Measurements from ENCODE around the gene TMEM229B. TPM values are rescaled to one million over a fixed set of nuclear protein-coding genes. Genes with fewer than 3 reads are reported as not detected.

The TMEM229B gene
- polyA plus RNA-seq, 3 donors: 10.2 to 18.7 (median 17.3) TPM

- Mint-ChIP-seq H3K4me1 (peaks cover 14% of the 10 kb centered on the region), H3K27ac (peak overlapping the region in 1 of 7 donors; percentile 41), H3K4me3 (peak overlapping the region in 1 of 2 donors; percentile 51), H3K27me3 (ENCODE audit: low read depth in 3 of 3) (peaks cover 18 to 47% (median 42%) of the 10 kb centered on the region in 3 donors), H3K9me3 (no peaks in the 10 kb centered on the region), H3K36me3 (no peaks in the 10 kb centered on the region)
- DNase-seq: peak in 2 of 3 donors; percentile 10 to 12
- Histone ChIP-seq H3K27ac (ENCODE audit: low read depth in 1 of 2, low read length in 2 of 2) (no peak overlapping the region), H3K79me2 (ENCODE audit: insufficient read depth, low read length) (no peaks in the 10 kb centered on the region), H3K9ac (ENCODE audit: insufficient read depth, low read length, poor library complexity, severe bottlenecking) (no peak overlapping the region), H3K27me3 (ENCODE audit: control insufficient read depth in 2 of 2, insufficient read depth in 2 of 2, low read length in 2 of 2) (peaks cover 6 to 17% of the 10 kb centered on the region in 2 donors), H2AFZ (ENCODE audit: insufficient read depth, low read depth, low read length, poor library complexity, severe bottlenecking) (no peak overlapping the region), H3K9me3 (replicated peaks in 1 of 2; ENCODE audit: control insufficient read depth in 1 of 2, insufficient read depth in 1 of 2, low read length in 2 of 2) (no peaks in the 10 kb centered on the region), H3K36me3 (replicated peaks in 1 of 2; ENCODE audit: control insufficient read depth in 1 of 2, insufficient read depth in 2 of 2, low read length in 2 of 2) (no peaks in the 10 kb centered on the region), H3K4me1 (ENCODE audit: control insufficient read depth in 1 of 2, insufficient read depth in 2 of 2, low read length in 2 of 2) (peaks cover 5 to 9% of the 10 kb centered on the region in 2 donors), H3K4me2 (replicated peaks; ENCODE audit: extremely low read depth, low read length, poor library complexity, severe bottlenecking) (no peak overlapping the region), H3K4me3 (replicated peaks in 1 of 3; ENCODE audit: low read depth in 2 of 3, low read length in 3 of 3) (no peak overlapping the region), H4K20me1 (ENCODE audit: insufficient read depth, low read length) (no peaks in the 10 kb centered on the region)
- intact Hi-C loops (cut with micrococcal nuclease): loop anchor here in 1 of 2 donors (10.0 kb wide), 1 partner anchor 281 kb away; the partner anchor contains the start of gene RDH12
- no CpG with 5 or more reads among the region's 2 CpGs for WGBS (ENCODE audit: insufficient coverage)
- no peak for TF ChIP-seq CTCF (IDR thresholded peaks at IDR 0.05)
Observed at GRCh38 chr14:67423424-67423823, 65.1 kb downstream of the TMEM229B start.

GRCh38 chr14:67421356-67422224, 66.9 kb downstream of the TMEM229B start:
- H2AFZ ChIP-seq (ENCODE audit: insufficient read depth, low read depth, low read length, poor library complexity, severe bottlenecking): no peak overlapping the region
- intact Hi-C loops (cut with micrococcal nuclease): loop anchor here in 1 of 2 donors (10.0 kb wide), 1 partner anchor 283 kb away; the partner anchor contains the start of gene RDH12
- H3K4me3 Mint-ChIP-seq: no peak overlapping the region

More at GRCh38 chr14:67421356-67422224, 66.9 kb downstream of the TMEM229B start:
- Histone ChIP-seq H3K4me1 (ENCODE audit: control insufficient read depth in 1 of 2, insufficient read depth in 2 of 2, low read length in 2 of 2) (peaks cover 5 to 9% of the 10 kb centered on the region in 2 donors), H3K4me3 (replicated peaks in 1 of 3; ENCODE audit: low read depth in 2 of 3, low read length in 3 of 3) (no peak overlapping the region), H3K79me2 (ENCODE audit: insufficient read depth, low read length) (no peaks in the 10 kb centered on the region), H3K27ac (ENCODE audit: low read depth in 1 of 2, low read length in 2 of 2) (no peak overlapping the region), H3K4me2 (replicated peaks; ENCODE audit: extremely low read depth, low read length, poor library complexity, severe bottlenecking) (no peak overlapping the region), H3K27me3 (ENCODE audit: control insufficient read depth in 2 of 2, insufficient read depth in 2 of 2, low read length in 2 of 2) (peaks cover 6 to 15% of the 10 kb centered on the region in 2 donors), H4K20me1 (ENCODE audit: insufficient read depth, low read length) (no peaks in the 10 kb centered on the region), H3K9me3 (replicated peaks in 1 of 2; ENCODE audit: control insufficient read depth in 1 of 2, insufficient read depth in 1 of 2, low read length in 2 of 2) (no peaks in the 10 kb centered on the region), H3K9ac (ENCODE audit: insufficient read depth, low read length, poor library complexity, severe bottlenecking) (no peak overlapping the region), H3K36me3 (replicated peaks in 1 of 2; ENCODE audit: control insufficient read depth in 1 of 2, insufficient read depth in 2 of 2, low read length in 2 of 2) (no peaks in the 10 kb centered on the region)
- TF ChIP-seq CTCF (IDR thresholded peaks at IDR 0.05): no peak
- WGBS (ENCODE audit: insufficient coverage): 94% methylated on average over 5 of the region's 11 CpGs
- Mint-ChIP-seq H3K36me3 (no peaks in the 10 kb centered on the region), H3K9me3 (no peaks in the 10 kb centered on the region), H3K27ac (no peak overlapping the region), H3K27me3 (ENCODE audit: low read depth in 3 of 3) (peaks cover 18 to 43% (median 29%) of the 10 kb centered on the region in 3 donors), H3K4me1 (peaks cover 14% of the 10 kb centered on the region)
- no peak for DNase-seq

Small RNAs within 50 kb of the gene (small RNA-seq; reads per million reads assigned to genes)
- not detected for gene MIR5694 (ENCODE audit: insufficient read length, low read depth)

Other genes starting within 250 kb of the TMEM229B start
- gene PALS1, start 247.3 kb downstream of the TMEM229B start, polyA plus RNA-seq: 1 to 10 TPM in 2 of 3 donors, under 1 TPM in 1; 0.95 to 2.0 (median 2.0) TPM
- 100 to 1,000 TPM in 1 of 3 donors, 10 to 100 TPM in 2; 18.4 to 122 (median 94.1) TPM for gene ATP6V1D, start 128.9 kb downstream of the TMEM229B start, polyA plus RNA-seq
- 100 to 1,000 TPM in 2 of 3 donors, 10 to 100 TPM in 1; 21.9 to 111 (median 110) TPM for gene EIF2S1, start 128.4 kb downstream of the TMEM229B start, polyA plus RNA-seq
- under 1 TPM in 1 of 3 donors, not detected in 2; 0.20 TPM for gene PLEK2, start 76.6 kb downstream of the TMEM229B start, polyA plus RNA-seq
- gene PLEKHH1, start 44.6 kb upstream of the TMEM229B start, polyA plus RNA-seq: under 1 TPM in 1 of 3 donors, not detected in 2; 0.23 TPM
- gene PIGH, start 111.5 kb upstream of the TMEM229B start, polyA plus RNA-seq: 10 to 100 TPM; 14.6 to 35.5 (median 18.0) TPM
- under 1 TPM; 0.13 to 0.46 (median 0.33) TPM for gene ARG2, start 131.2 kb upstream of the TMEM229B start, polyA plus RNA-seq
- gene VTI1B, start 185.9 kb upstream of the TMEM229B start, polyA plus RNA-seq: 10 to 100 TPM; 31.3 to 84.7 (median 84.5) TPM
- gene RDH11, start 207.0 kb upstream of the TMEM229B start, polyA plus RNA-seq: 10 to 100 TPM; 64.9 to 70.7 (median 65.4) TPM
- gene RDH12, start 213.2 kb upstream of the TMEM229B start, polyA plus RNA-seq: under 1 TPM in 1 of 3 donors, not detected in 2; 0.17 TPM